ENCODE measurements around the gene LSM14A. TPM values are rescaled to one million over a fixed set of nuclear protein-coding genes. Genes with fewer than 3 reads are reported as not detected.

Gene LSM14A
- total and polyA plus RNA-seq, 9 of the 15 experiments (the other 6 are each of a cell fraction or from before 2014, with no cell fraction given) = 19.5 to 150 (median 95.1) TPM

- TF ChIP-seq MTA1 (IDR thresholded peaks at IDR 0.05; ENCODE audit: borderline replicate concordance) = no peak
- no peak for TF ChIP-seq CREBBP (IDR thresholded peaks at IDR 0.05; ENCODE audit: low read depth, low read length)
- TF ChIP-seq ZFP30 (CRISPR knock-in tag; IDR thresholded peaks at IDR 0.05; ENCODE audit: borderline replicate concordance) = no peak
- TF ChIP-seq ZBTB49 (CRISPR knock-in tag; IDR thresholded peaks at IDR 0.05; ENCODE audit: borderline replicate concordance) = no peak
- TF ChIP-seq MAZ (CRISPR knock-in tag; conservative IDR thresholded peaks at IDR 0.05 in 1 of 2, IDR thresholded peaks at IDR 0.05 in 1 of 2) = peak in 1 of 2 experiments; percentile 52
- TF ChIP-seq USF2 (CRISPR knock-in tag; IDR thresholded peaks at IDR 0.05) = no peak
- TF ChIP-seq FOXJ2 (tag; IDR thresholded peaks at IDR 0.05) = no peak
- no peak for TF ChIP-seq DMBX1 (CRISPR knock-in tag; IDR thresholded peaks at IDR 0.05; ENCODE audit: borderline replicate concordance)
- 0 out of 2 replicates have a peak, but pooled peaks have one; percentile 49 for TF ChIP-seq GTF2E2 (tag; IDR thresholded peaks at IDR 0.05)
- TF ChIP-seq CBFB (CRISPR knock-in tag; IDR thresholded peaks at IDR 0.05) = no peak
- TF ChIP-seq PTBP1 (IDR thresholded peaks at IDR 0.05; ENCODE audit: low read depth, low read length) = no peak
- TF ChIP-seq CREM (IDR thresholded peaks at IDR 0.05; ENCODE audit: low read depth) = 0 out of 2 replicates have a peak, but pooled peaks have one; percentile 4
- TF ChIP-seq BCOR (IDR thresholded peaks at IDR 0.05) = no peak; the same call in 1 of the 2 replicates
- TF ChIP-seq ATF2 (CRISPR knock-in tag; IDR thresholded peaks at IDR 0.05) = no peak
- no peak for TF ChIP-seq SRSF1 (IDR thresholded peaks at IDR 0.05; ENCODE audit: low read depth, low read length)
- no peak for TF ChIP-seq ZNF75A (CRISPR knock-in tag; IDR thresholded peaks at IDR 0.05)
- TF ChIP-seq DDX20 (tag; IDR thresholded peaks at IDR 0.05; ENCODE audit: low read depth) = no peak
- TF ChIP-seq DEAF1 (CRISPR knock-in tag; IDR thresholded peaks at IDR 0.05) = no peak
- no peak for TF ChIP-seq STAG1 (CRISPR knock-in tag; IDR thresholded peaks at IDR 0.05; ENCODE audit: borderline replicate concordance)
- peak; percentile 89 for TF ChIP-seq KDM5B (IDR thresholded peaks at IDR 0.05; ENCODE audit: insufficient replicate concordance, low read depth, low read length)
- no peak for TF ChIP-seq SNRNP70 (optimal IDR thresholded peaks at IDR 0.05; ENCODE audit: low read depth, low read length)
Measured at GRCh38 chr19:34134190-34135053, 37.9 kb upstream of the LSM14A start (continued).

Data from K562 (cell line).